ENCODE results near the gene MINK1.

MINK1 gene

GRCh38 chr17:4833941-4834680, 971 bp downstream of the MINK1 start:
- Mint-ChIP-seq H3K36me3 (peaks cover 3% of the 10 kb centered on the region), H3K27me3 (no peaks in the 10 kb centered on the region), H3K4me3 (peak overlapping the region; percentile 94), H3K9me3 (ENCODE audit: low read depth) (no peaks in the 10 kb centered on the region), H3K27ac (peak overlapping the region; percentile 75), H3K4me1 (ENCODE audit: low read depth) (peaks cover 34% of the 10 kb centered on the region)

- Mint-ChIP-seq H3K9me3 (ENCODE audit: low read depth) (no peaks in the 10 kb centered on the region), H3K27me3 (no peaks in the 10 kb centered on the region), H3K4me3 (peak overlapping the region; percentile 94), H3K36me3 (peaks cover 8% of the 10 kb centered on the region), H3K27ac (peak overlapping the region; percentile 75), H3K4me1 (ENCODE audit: low read depth) (peaks cover 40% of the 10 kb centered on the region)
Measured at GRCh38 chr17:4834681-4835020, 1.5 kb downstream of the MINK1 start.

GRCh38 chr17:4836221-4836620, 3.1 kb downstream of the MINK1 start:
- Mint-ChIP-seq H3K27me3 (no peaks in the 10 kb centered on the region), H3K4me1 (ENCODE audit: low read depth) (peaks cover 55% of the 10 kb centered on the region), H3K4me3 (peak overlapping the region; percentile 1), H3K36me3 (peaks cover 15% of the 10 kb centered on the region), H3K9me3 (ENCODE audit: low read depth) (no peaks in the 10 kb centered on the region), H3K27ac (no peak overlapping the region)

- Mint-ChIP-seq H3K9me3 (ENCODE audit: low read depth) (no peaks in the 10 kb centered on the region), H3K4me3 (no peak overlapping the region), H3K36me3 (peaks cover 15% of the 10 kb centered on the region), H3K4me1 (ENCODE audit: low read depth) (peaks cover 65% of the 10 kb centered on the region), H3K27me3 (no peaks in the 10 kb centered on the region), H3K27ac (no peak overlapping the region)
Measured at GRCh38 chr17:4837471-4838308, 4.5 kb downstream of the MINK1 start.

- Mint-ChIP-seq H3K27ac (no peak overlapping the region), H3K4me1 (ENCODE audit: low read depth) (peaks cover 69% of the 10 kb centered on the region), H3K27me3 (no peaks in the 10 kb centered on the region), H3K36me3 (peaks cover 15% of the 10 kb centered on the region), H3K9me3 (ENCODE audit: low read depth) (no peaks in the 10 kb centered on the region), H3K4me3 (no peak overlapping the region)
Measured at GRCh38 chr17:4838309-4838785, 5.2 kb downstream of the MINK1 start.

- Mint-ChIP-seq H3K27ac (no peak overlapping the region), H3K4me1 (ENCODE audit: low read depth) (peaks cover 63% of the 10 kb centered on the region), H3K36me3 (peaks cover 15% of the 10 kb centered on the region)
Measured at GRCh38 chr17:4839221-4839620, 6.1 kb downstream of the MINK1 start.

GRCh38 chr17:4839965-4840892, 7.1 kb downstream of the MINK1 start:
- Mint-ChIP-seq H3K27me3 (no peaks in the 10 kb centered on the region), H3K9me3 (ENCODE audit: low read depth) (no peaks in the 10 kb centered on the region), H3K36me3 (peaks cover 17% of the 10 kb centered on the region), H3K27ac (peak overlapping the region; percentile 83), H3K4me1 (ENCODE audit: low read depth) (peaks cover 61% of the 10 kb centered on the region), H3K4me3 (peak overlapping the region; percentile 54)

More at GRCh38 chr17:4839221-4839620, 6.1 kb downstream of the MINK1 start:
- H3K9me3 Mint-ChIP-seq (ENCODE audit: low read depth): no peaks in the 10 kb centered on the region
- H3K4me3 Mint-ChIP-seq: no peak overlapping the region
- H3K27me3 Mint-ChIP-seq: no peaks in the 10 kb centered on the region

- Mint-ChIP-seq H3K9me3 (ENCODE audit: low read depth) (no peaks in the 10 kb centered on the region), H3K4me1 (ENCODE audit: low read depth) (peaks cover 56% of the 10 kb centered on the region), H3K4me3 (peak overlapping the region; percentile 54), H3K27me3 (no peaks in the 10 kb centered on the region), H3K36me3 (peaks cover 17% of the 10 kb centered on the region), H3K27ac (peak overlapping the region; percentile 83)
Measured at GRCh38 chr17:4840893-4841242, 7.7 kb downstream of the MINK1 start.

GRCh38 chr17:4842376-4842775, 9.2 kb downstream of the MINK1 start:
- Mint-ChIP-seq H3K9me3 (ENCODE audit: low read depth) (no peaks in the 10 kb centered on the region), H3K4me3 (no peak overlapping the region), H3K4me1 (ENCODE audit: low read depth) (peaks cover 53% of the 10 kb centered on the region), H3K27ac (no peak overlapping the region), H3K27me3 (no peaks in the 10 kb centered on the region), H3K36me3 (peaks cover 20% of the 10 kb centered on the region)

GRCh38 chr17:4843321-4844000, 10.3 kb downstream of the MINK1 start:
- Mint-ChIP-seq H3K27ac (no peak overlapping the region), H3K27me3 (no peaks in the 10 kb centered on the region), H3K4me3 (no peak overlapping the region), H3K4me1 (ENCODE audit: low read depth) (peaks cover 49% of the 10 kb centered on the region), H3K9me3 (ENCODE audit: low read depth) (no peaks in the 10 kb centered on the region), H3K36me3 (peaks cover 17% of the 10 kb centered on the region)

- Mint-ChIP-seq H3K27me3 (no peaks in the 10 kb centered on the region), H3K36me3 (peaks cover 12% of the 10 kb centered on the region), H3K4me3 (no peak overlapping the region), H3K4me1 (ENCODE audit: low read depth) (peaks cover 40% of the 10 kb centered on the region), H3K27ac (no peak overlapping the region), H3K9me3 (ENCODE audit: low read depth) (no peaks in the 10 kb centered on the region)
Measured at GRCh38 chr17:4845118-4845517, 12.0 kb downstream of the MINK1 start.

- no peak overlapping the region for H3K27ac Mint-ChIP-seq
- no peaks in the 10 kb centered on the region for H3K27me3 Mint-ChIP-seq
- peaks cover 5% of the 10 kb centered on the region for H3K36me3 Mint-ChIP-seq
- H3K4me3 Mint-ChIP-seq: no peak overlapping the region
- peaks cover 32% of the 10 kb centered on the region for H3K4me1 Mint-ChIP-seq (ENCODE audit: low read depth)
- no peaks in the 10 kb centered on the region for H3K9me3 Mint-ChIP-seq (ENCODE audit: low read depth)
Measured at GRCh38 chr17:4846635-4847390, 13.7 kb downstream of the MINK1 start.

GRCh38 chr17:4849011-4849536, 15.9 kb downstream of the MINK1 start:
- Mint-ChIP-seq H3K9me3 (ENCODE audit: low read depth) (no peaks in the 10 kb centered on the region), H3K27ac (no peak overlapping the region), H3K27me3 (no peaks in the 10 kb centered on the region), H3K4me1 (ENCODE audit: low read depth) (peaks cover 36% of the 10 kb centered on the region), H3K36me3 (peaks cover 5% of the 10 kb centered on the region), H3K4me3 (no peak overlapping the region)

Measured in activated naive CD8-positive, alpha-beta T cell (primary cell).